ENCODE measurements around the gene ELFN2.

ELFN2 gene, protein sequence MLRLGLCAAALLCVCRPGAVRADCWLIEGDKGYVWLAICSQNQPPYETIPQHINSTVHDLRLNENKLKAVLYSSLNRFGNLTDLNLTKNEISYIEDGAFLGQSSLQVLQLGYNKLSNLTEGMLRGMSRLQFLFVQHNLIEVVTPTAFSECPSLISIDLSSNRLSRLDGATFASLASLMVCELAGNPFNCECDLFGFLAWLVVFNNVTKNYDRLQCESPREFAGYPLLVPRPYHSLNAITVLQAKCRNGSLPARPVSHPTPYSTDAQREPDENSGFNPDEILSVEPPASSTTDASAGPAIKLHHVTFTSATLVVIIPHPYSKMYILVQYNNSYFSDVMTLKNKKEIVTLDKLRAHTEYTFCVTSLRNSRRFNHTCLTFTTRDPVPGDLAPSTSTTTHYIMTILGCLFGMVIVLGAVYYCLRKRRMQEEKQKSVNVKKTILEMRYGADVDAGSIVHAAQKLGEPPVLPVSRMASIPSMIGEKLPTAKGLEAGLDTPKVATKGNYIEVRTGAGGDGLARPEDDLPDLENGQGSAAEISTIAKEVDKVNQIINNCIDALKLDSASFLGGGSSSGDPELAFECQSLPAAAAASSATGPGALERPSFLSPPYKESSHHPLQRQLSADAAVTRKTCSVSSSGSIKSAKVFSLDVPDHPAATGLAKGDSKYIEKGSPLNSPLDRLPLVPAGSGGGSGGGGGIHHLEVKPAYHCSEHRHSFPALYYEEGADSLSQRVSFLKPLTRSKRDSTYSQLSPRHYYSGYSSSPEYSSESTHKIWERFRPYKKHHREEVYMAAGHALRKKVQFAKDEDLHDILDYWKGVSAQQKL

DNA sequence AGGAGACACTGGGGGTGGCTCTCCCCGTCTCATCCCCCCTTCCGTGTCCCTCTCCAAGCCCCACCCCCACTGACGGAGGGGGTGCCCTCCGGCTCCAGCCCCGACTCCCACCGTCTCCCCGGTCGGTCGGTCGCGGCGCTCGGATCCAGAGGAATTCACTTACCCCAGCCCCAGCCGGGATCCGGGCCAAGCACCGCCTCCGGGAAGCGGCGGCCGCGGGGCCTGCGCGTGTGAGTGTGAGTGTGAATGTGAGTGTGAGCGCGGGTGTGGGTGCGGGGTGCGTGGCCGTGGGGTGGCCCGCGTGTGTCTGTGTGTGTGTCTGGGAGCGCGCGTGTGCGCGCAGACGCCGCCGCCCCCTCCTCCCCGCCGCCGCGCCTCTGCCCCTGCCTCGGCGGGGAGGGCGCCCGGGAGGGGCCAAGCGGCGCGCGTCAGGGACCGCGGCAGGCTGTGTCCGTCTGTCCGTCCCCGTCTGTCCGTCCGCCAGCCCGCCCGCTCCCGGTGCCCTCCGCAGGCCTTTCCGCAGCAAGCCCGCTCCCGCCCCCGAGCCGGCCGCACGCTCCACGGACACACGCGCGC, at the start of gene ELFN2:
Gene ELFN2 (minus strand): TSS at position 345 of the 576 bp plus-strand sequence. CDS start 51,945 bp downstream, outside the sequence.
- TF ChIP-seq CTCF (IDR thresholded peaks at IDR 0.05), result no peak
- no peak for DNase-seq (ENCODE audit: low spot score)
- H3K27ac ChIP-seq, result no peak within 1 kb of the TSS
- peak within 1 kb of the TSS; percentile 66 for H3K4me3 ChIP-seq

GRCh38 chr22:37476389-37477329, 49.4 kb upstream of the ELFN2 start:
- DNase-seq (ENCODE audit: low spot score), result no peak
- no peak overlapping the region for H3K4me3 ChIP-seq
- H3K27ac ChIP-seq, result no peak overlapping the region
- no peak for TF ChIP-seq CTCF (IDR thresholded peaks at IDR 0.05)

- TF ChIP-seq CTCF (IDR thresholded peaks at IDR 0.05), result no peak
- H3K4me3 ChIP-seq, result no peak overlapping the region
- no peak for DNase-seq (ENCODE audit: low spot score)
- H3K27ac ChIP-seq, result no peak overlapping the region
Observed at GRCh38 chr22:37474447-37475090, 47.3 kb upstream of the ELFN2 start.

- DNase-seq (ENCODE audit: low spot score), result no peak
- no peak for TF ChIP-seq CTCF (IDR thresholded peaks at IDR 0.05)
Observed at GRCh38 chr22:37473437-37473946, 46.2 kb upstream of the ELFN2 start.

DNA sequence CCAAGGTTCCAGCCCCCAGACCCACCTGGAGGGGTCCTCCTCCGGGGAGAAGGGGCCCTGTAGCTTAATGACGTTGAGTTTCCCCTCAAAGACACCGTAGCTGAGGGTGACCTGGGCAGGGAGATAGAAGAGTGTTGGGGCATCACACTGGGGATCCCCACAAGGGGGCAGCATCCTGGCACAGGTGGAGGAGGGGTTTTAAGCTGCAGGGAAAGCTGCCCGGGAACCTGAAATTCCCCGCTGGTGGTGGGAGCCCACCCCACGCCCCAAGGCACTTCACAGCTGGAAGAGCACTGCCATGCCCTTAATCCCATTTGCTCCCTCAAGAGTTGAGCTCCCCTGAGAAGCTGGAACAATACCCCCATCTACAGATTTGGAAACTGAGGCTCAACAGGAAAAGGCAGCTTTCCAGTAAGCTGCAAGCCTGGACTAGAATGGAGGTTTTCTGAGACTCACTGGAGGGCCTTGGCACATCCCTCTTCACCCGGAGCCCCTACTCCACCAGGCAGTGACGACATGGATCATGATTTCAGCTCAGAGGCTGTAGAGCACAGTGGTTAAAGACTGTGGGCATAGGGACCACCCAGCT, 45.2 kb upstream of the ELFN2 start:
- no peak for TF ChIP-seq CTCF (IDR thresholded peaks at IDR 0.05)
- no peak overlapping the region for H3K4me3 ChIP-seq
- no peak for DNase-seq (ENCODE audit: low spot score)
- H3K27ac ChIP-seq, result no peak overlapping the region

More at GRCh38 chr22:37473437-37473946, 46.2 kb upstream of the ELFN2 start:
- Histone ChIP-seq H3K27ac (no peak overlapping the region), H3K4me3 (no peak overlapping the region)
